SU-DHL-6 (cell line): ENCODE data around the gene KPNA1.
A peak's percentile ranks its signal among the peaks of the same experiment; 100 is the strongest.

Experiments used
- H2AFZ ChIP-seq: fragments of 200-600 bp; sonication (generic); 2 replicates; pipeline ENCODE4 v1.6.1; 2014; ENCODE audit warnings: low read depth, mild to moderate bottlenecking, moderate library complexity, mixed read lengths, antibody characterized with exemption, low read length; ENCODE audit not compliant: severe bottlenecking
- H3F3A ChIP-seq: fragments of 200-600 bp; shearing (Covaris generic); 2 replicates; pipeline ENCODE4 v1.6.0; 2016; ENCODE audit warnings: antibody characterized with exemption, mild to moderate bottlenecking; ENCODE audit not compliant: insufficient read depth
- H3K27ac ChIP-seq: fragments of 200-600 bp; sonication (generic); 2 replicates; pipeline ENCODE4 v1.5.1; 2016; ENCODE audit warnings: low read depth, mild to moderate bottlenecking, low read length, moderate library complexity, mixed read lengths
- H3K27me3 ChIP-seq: fragments of 200-600 bp; sonication (generic), shearing (Covaris generic); 2 replicates; pipeline ENCODE4 v1.6.0; 2014; ENCODE audit warnings: mild to moderate bottlenecking, low read length
- H3K36me3 ChIP-seq: fragments of 200-600 bp; sonication (generic); 2 replicates; pipeline ENCODE4 v1.6.1; 2014; ENCODE audit warnings: mild to moderate bottlenecking, low read length, mixed read lengths
- H3K4me2 ChIP-seq: fragments of 300-600, 200-600 bp; shearing (Covaris generic), sonication (generic); 2 replicates; pipeline ENCODE4 v1.6.0; 2014; ENCODE audit warnings: low read length, low read depth, mild to moderate bottlenecking; ENCODE audit not compliant: poor library complexity, severe bottlenecking
- H3K4me3 ChIP-seq: fragments of 200-600 bp; sonication (generic); 2 replicates; pipeline ENCODE4 v1.5.1; 2014; ENCODE audit warnings: antibody characterized with exemption, low read length, mild to moderate bottlenecking, mixed read lengths; ENCODE audit not compliant: insufficient read depth, poor library complexity, severe bottlenecking
- H3K79me2 ChIP-seq: fragments of 200-600 bp; sonication (generic); 2 replicates; pipeline ENCODE4 v1.6.1; 2014; ENCODE audit warnings: mild to moderate bottlenecking, low read length, moderate library complexity; ENCODE audit not compliant: insufficient read depth
- H3K9ac ChIP-seq: fragments of 200-600 bp; sonication (generic); 2 replicates; pipeline ENCODE4 v1.7.0; 2014; ENCODE audit warnings: mild to moderate bottlenecking, low read length
- H3K9me2 ChIP-seq: fragments of 200-600 bp; sonication (generic); replicated peaks from 2 replicates; pipeline ENCODE4 v1.6.1; 2014; ENCODE audit warnings: low read length; ENCODE audit not compliant: insufficient read depth
- H3K9me3 ChIP-seq: fragments of 200-600 bp; sonication (generic); 2 replicates; pipeline ENCODE4 v1.6.1; 2014; ENCODE audit warnings: low read length, mixed read lengths; ENCODE audit not compliant: insufficient read depth
- H4K20me1 ChIP-seq: fragments of 200-600 bp; sonication (generic); 2 replicates; pipeline ENCODE4 v1.6.1; 2014; ENCODE audit warnings: low read depth, mild to moderate bottlenecking, antibody characterized with exemption, low read length, moderate library complexity, mixed read lengths
- EZH2phosphoT487 ChIP-seq: fragments of 200-600 bp; sonication (generic), shearing (Covaris generic); conservative IDR thresholded peaks from 2 replicates; pipeline ENCODE4 v1.6.1; 2018; ENCODE audit warnings: mild to moderate bottlenecking, antibody characterized with exemption, low read length, moderate library complexity, mixed read lengths
- TF ChIP-seq, protein P1 (sequence below): fragments of 200-600 bp; sonication (generic); IDR thresholded peaks from one replicate; pipeline ENCODE4 v1.5.1; 2017; ENCODE audit warnings: antibody characterized with exemption, mild to moderate bottlenecking, low read length, moderate library complexity; ENCODE audit not compliant: insufficient read depth, poor library complexity, severe bottlenecking

The KPNA1 gene

DNA sequence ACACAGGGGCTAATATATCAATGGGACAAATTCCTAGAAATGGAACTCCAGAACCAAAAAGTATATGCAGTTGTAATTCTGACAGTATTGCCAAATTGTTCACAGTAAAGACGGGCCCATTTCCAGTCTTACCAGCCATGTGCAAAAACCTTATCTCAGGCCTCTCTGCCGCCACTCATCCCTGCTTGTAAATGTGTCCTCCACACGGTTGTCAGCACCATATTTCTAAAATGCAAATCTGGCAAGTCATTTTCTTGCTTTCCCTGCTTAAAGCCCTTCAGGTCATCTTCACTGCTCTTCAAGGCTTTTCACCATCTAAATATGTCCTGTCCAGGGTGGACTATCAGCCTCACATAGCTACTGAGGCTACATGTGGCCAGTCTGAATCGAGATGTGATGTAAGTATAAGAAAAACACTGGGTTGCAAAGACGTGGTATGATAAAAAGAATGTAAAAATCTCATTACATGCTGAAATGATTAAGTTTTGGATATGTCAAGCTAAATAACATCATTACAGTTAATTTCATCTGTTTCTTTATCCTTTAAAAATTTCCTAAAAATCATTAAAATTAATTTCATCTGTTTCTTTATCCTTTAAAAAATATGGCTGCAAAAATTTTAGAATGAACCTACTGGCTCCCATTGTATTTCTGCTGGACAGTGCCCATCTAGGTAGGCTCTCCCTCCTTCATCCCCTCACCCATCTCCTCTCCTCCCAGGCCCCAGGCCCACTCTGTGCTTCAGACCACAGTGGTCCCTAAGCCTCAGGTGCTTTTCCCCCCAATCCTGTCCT, 48.4 kb upstream of the KPNA1 start:
- no peaks in the 10 kb centered on the region for H3K36me3 ChIP-seq
- H3F3A ChIP-seq = no peaks in the 10 kb centered on the region
- H2AFZ ChIP-seq = no peak overlapping the region
- H3K9ac ChIP-seq = no peak overlapping the region
- no peaks in the 10 kb centered on the region for H3K9me2 ChIP-seq
- H3K27me3 ChIP-seq = no peaks in the 10 kb centered on the region
- H3K27ac ChIP-seq = no peak overlapping the region
- H4K20me1 ChIP-seq = no peaks in the 10 kb centered on the region
- H3K9me3 ChIP-seq = no peaks in the 10 kb centered on the region
- no peaks in the 10 kb centered on the region for H3K79me2 ChIP-seq
- no peak overlapping the region for H3K4me3 ChIP-seq
- TF ChIP-seq EZH2phosphoT487 = no peak
- TF ChIP-seq, protein P1, sequence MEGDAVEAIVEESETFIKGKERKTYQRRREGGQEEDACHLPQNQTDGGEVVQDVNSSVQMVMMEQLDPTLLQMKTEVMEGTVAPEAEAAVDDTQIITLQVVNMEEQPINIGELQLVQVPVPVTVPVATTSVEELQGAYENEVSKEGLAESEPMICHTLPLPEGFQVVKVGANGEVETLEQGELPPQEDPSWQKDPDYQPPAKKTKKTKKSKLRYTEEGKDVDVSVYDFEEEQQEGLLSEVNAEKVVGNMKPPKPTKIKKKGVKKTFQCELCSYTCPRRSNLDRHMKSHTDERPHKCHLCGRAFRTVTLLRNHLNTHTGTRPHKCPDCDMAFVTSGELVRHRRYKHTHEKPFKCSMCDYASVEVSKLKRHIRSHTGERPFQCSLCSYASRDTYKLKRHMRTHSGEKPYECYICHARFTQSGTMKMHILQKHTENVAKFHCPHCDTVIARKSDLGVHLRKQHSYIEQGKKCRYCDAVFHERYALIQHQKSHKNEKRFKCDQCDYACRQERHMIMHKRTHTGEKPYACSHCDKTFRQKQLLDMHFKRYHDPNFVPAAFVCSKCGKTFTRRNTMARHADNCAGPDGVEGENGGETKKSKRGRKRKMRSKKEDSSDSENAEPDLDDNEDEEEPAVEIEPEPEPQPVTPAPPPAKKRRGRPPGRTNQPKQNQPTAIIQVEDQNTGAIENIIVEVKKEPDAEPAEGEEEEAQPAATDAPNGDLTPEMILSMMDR = no peak
- H3K4me2 ChIP-seq = no peak overlapping the region

DNA sequence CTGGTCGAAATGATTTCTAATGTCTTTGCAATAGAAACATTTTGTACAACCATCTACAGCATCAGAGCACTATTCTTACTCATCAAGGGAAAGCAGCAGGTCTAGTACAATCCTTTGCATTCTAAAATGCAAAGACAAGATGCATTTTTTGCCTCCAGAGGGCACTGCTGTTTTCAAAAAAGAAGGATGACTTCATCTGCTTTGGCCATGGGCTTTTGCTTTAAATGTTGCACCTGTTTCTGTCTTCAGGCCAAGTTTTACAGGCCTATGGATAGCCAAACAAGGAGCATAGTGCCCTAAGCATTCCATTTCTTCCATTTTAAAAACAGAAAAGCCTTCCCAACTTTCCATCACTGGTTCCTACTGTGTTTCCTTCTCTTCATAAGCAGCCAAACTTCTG, 45.9 kb upstream of the KPNA1 start:
- Histone ChIP-seq H3K9me3 (no peaks in the 10 kb centered on the region), H3K4me3 (no peak overlapping the region), H3K9ac (no peak overlapping the region), H3F3A (no peaks in the 10 kb centered on the region), H2AFZ (no peak overlapping the region), H3K4me2 (no peak overlapping the region), H3K79me2 (no peaks in the 10 kb centered on the region), H3K27ac (no peak overlapping the region), H4K20me1 (no peaks in the 10 kb centered on the region), H3K9me2 (no peaks in the 10 kb centered on the region), H3K27me3 (no peaks in the 10 kb centered on the region), H3K36me3 (no peaks in the 10 kb centered on the region)
- TF ChIP-seq EZH2phosphoT487 = no peak
- TF ChIP-seq, protein P1 = peak; percentile 34

DNA sequence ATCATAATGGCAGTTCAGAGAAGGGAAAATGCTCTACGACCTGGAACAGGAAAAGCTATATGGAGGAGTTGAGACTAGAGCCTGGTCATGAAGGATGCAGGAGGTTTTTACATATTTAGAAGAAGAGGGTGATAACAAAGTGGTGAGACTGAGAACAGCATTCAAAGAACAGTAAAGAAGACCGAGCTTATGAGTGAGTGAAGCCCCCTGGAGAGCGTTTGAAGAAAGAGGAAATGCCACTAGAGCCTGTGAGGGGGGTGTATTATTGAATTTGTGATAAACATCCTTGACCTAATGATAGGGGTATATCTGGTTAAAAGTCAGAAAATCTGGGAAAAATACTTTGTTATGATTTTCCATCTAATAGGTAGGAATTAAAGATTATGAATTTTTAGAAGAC, 45.2 kb upstream of the KPNA1 start:
- no peak overlapping the region for H3K27ac ChIP-seq
- H3K27me3 ChIP-seq = no peaks in the 10 kb centered on the region
- H4K20me1 ChIP-seq = no peaks in the 10 kb centered on the region
- no peaks in the 10 kb centered on the region for H3K9me3 ChIP-seq
- H3K9me2 ChIP-seq = no peaks in the 10 kb centered on the region
- H3F3A ChIP-seq = no peaks in the 10 kb centered on the region
- no peak overlapping the region for H3K9ac ChIP-seq
- no peaks in the 10 kb centered on the region for H3K36me3 ChIP-seq
- no peak overlapping the region for H3K4me2 ChIP-seq
- no peak overlapping the region for H2AFZ ChIP-seq
- TF ChIP-seq, protein P1 = no peak
- TF ChIP-seq EZH2phosphoT487 = no peak
- no peak overlapping the region for H3K4me3 ChIP-seq
- no peaks in the 10 kb centered on the region for H3K79me2 ChIP-seq
